ENCODE measurements around the gene SFXN3.

Gene SFXN3

GRCh38 chr10:101060951-101061623, 30.1 kb downstream of the SFXN3 start:
- DNase-seq = peak; percentile 88

- DNase-seq = peak; percentile 34
Observed at GRCh38 chr10:101061624-101062231, 30.7 kb downstream of the SFXN3 start, which contains the start of gene KAZALD1. Gene KAZALD1, plus strand, starts transcription at chr10:101061989. Its CDS starts 604 bp downstream, at chr10:101062593.

GRCh38 chr10:101062232-101063049, 31.4 kb downstream of the SFXN3 start:
- DNase-seq = peak; percentile 47

- no peak for DNase-seq
Observed at GRCh38 chr10:101063050-101063525, 32.1 kb downstream of the SFXN3 start.

- no peak for DNase-seq
Observed at GRCh38 chr10:101063548-101064414, 32.7 kb downstream of the SFXN3 start.

GRCh38 chr10:101064415-101065030, 33.5 kb downstream of the SFXN3 start:
- no peak for DNase-seq

GRCh38 chr10:101065481-101066145, 34.6 kb downstream of the SFXN3 start:
- DNase-seq = no peak

GRCh38 chr10:101066146-101066895, 35.3 kb downstream of the SFXN3 start:
- peak; percentile 26 for DNase-seq

GRCh38 chr10:101066896-101067355, 35.9 kb downstream of the SFXN3 start:
- no peak for DNase-seq

GRCh38 chr10:101067356-101068083, 36.5 kb downstream of the SFXN3 start:
- peak; percentile 78 for DNase-seq

GRCh38 chr10:101069441-101069840, 38.4 kb downstream of the SFXN3 start:
- no peak for DNase-seq

GRCh38 chr10:101070098-101070497, 39.1 kb downstream of the SFXN3 start:
- DNase-seq = no peak

GRCh38 chr10:101071267-101071884, 40.3 kb downstream of the SFXN3 start:
- no peak for DNase-seq

- DNase-seq = no peak
Observed at GRCh38 chr10:101071885-101072433, 40.9 kb downstream of the SFXN3 start.

- no peak for DNase-seq
Observed at GRCh38 chr10:101072923-101073322, 41.9 kb downstream of the SFXN3 start.

- DNase-seq = no peak
Observed at GRCh38 chr10:101073631-101074030, 42.6 kb downstream of the SFXN3 start.

- no peak for DNase-seq
Observed at GRCh38 chr10:101075775-101076174, 44.7 kb downstream of the SFXN3 start.

- no peak for DNase-seq
Observed at GRCh38 chr10:101076630-101077029, 45.6 kb downstream of the SFXN3 start.

- no peak for DNase-seq
Observed at GRCh38 chr10:101079874-101080273, 48.8 kb downstream of the SFXN3 start.

All from NCI-H345 (cell line).